GM13977 (cell line): Measurements from ENCODE around the gene LIPC.

Source experiments
- DNase-seq: peaks from one replicate; pipeline ENCODE4 v3.0.0; 2012; ENCODE audit warnings: low spot score
- in situ Hi-C: fragments of 300-500 bp; cut with MboI; formaldehyde crosslinking; loops from one replicate; pipeline ENCODE4 v1.12.0; 2022; ENCODE audit warnings: low sequenced_read_pairs, low pct_unique_long_range_greater_than_20kb, mixed read lengths, inconsistent platforms; ENCODE audit not compliant: unreplicated experiment
- TF ChIP-seq, protein P1 (sequence below): IDR thresholded peaks from 2 replicates; pipeline ENCODE4 v1.5.1; 2012; ENCODE audit warnings: mild to moderate bottlenecking, control low read depth; ENCODE audit not compliant: insufficient read depth; ENCODE audit errors: extremely low read depth, missing control alignments

Gene LIPC

DNA sequence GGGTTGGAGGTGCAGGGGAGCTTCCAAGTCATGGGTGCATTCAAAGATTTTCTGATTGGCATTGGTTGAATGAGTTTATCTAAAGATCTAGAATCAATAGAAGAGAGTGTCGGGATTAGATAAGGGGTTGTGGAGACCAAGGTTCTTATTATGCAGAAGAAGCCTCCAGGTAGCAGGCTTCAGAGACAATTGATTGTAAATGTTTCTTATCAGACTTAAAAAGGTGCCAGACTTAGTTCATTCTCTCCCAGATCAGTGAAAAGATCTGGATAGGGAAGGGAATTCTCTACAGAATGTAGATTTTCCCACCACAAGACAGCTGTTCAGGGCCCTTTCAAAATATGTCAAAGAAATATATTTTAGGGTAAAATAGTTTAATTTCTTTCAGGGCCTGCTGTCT, 129.5 kb downstream of the LIPC start:
- in situ Hi-C loops, result no loop called here
- TF ChIP-seq, protein P1, sequence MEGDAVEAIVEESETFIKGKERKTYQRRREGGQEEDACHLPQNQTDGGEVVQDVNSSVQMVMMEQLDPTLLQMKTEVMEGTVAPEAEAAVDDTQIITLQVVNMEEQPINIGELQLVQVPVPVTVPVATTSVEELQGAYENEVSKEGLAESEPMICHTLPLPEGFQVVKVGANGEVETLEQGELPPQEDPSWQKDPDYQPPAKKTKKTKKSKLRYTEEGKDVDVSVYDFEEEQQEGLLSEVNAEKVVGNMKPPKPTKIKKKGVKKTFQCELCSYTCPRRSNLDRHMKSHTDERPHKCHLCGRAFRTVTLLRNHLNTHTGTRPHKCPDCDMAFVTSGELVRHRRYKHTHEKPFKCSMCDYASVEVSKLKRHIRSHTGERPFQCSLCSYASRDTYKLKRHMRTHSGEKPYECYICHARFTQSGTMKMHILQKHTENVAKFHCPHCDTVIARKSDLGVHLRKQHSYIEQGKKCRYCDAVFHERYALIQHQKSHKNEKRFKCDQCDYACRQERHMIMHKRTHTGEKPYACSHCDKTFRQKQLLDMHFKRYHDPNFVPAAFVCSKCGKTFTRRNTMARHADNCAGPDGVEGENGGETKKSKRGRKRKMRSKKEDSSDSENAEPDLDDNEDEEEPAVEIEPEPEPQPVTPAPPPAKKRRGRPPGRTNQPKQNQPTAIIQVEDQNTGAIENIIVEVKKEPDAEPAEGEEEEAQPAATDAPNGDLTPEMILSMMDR, result no peak
- DNase-seq, result no peak

DNA sequence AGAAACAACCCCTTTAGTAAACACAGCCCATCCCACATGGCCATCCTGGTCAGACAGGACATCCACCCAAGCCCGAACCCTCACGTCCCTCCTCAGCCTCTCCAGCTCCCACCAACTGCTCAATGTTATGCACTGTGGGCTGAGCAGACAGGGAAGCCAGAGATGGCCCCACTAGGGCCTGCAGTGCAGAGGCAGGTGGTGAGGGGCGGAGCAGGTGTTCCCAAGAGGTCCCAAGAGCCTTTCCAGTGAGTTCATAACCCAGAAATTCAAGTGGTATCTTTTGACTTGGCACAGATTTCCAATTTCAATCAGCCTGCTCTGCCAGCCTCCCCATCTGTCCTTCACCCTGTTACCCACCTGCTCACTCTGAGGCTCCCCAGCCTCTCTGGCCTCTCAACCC, 130.3 kb downstream of the LIPC start:
- DNase-seq, result no peak

DNA sequence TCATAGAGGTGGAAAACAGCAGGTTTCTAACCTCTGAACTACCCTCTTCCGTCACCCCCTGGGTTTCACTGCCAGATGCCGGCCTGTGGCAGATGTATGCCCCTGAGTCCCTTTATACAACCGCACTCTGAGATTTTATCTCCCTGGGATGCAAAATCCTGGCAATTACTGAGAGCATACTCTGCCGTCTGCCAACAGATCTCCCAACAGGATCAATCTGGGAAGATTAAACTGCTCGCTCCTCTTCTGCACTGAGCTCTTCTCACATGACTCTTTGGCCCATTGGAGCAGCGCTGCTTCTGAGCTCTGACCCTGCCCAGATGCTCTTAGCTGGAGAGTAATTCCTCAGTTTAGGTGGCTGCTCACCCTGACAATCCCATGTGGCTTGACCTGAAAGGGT, 133.2 kb downstream of the LIPC start:
- DNase-seq, result no peak
- TF ChIP-seq, protein P1, result no peak
- in situ Hi-C loops, result no loop called here

More for the DNA sequence above, 130.3 kb downstream of the LIPC start:
- TF ChIP-seq, protein P1, result no peak
- in situ Hi-C loops, result no loop called here

DNA sequence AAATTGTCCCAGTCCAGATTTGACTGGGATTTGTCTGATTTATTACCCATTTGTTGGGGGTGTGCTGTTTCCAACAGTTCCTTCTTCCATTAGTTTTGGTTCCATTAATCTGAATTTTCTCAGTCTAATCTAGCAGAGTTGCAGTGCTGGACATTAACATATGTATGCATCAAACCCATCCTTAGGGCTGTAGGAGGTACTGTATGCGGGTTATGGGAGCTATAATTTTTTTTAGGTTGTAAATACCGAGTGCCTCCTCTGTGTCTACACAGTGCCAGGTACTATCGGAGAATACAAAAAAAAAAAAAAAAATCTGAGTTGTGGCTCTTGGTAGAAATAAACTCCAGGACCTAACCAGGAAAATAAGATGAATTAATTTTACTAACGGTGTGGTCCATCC, 133.8 kb downstream of the LIPC start:
- DNase-seq, result no peak
- TF ChIP-seq, protein P1, result no peak
- in situ Hi-C loops, result no loop called here

DNA sequence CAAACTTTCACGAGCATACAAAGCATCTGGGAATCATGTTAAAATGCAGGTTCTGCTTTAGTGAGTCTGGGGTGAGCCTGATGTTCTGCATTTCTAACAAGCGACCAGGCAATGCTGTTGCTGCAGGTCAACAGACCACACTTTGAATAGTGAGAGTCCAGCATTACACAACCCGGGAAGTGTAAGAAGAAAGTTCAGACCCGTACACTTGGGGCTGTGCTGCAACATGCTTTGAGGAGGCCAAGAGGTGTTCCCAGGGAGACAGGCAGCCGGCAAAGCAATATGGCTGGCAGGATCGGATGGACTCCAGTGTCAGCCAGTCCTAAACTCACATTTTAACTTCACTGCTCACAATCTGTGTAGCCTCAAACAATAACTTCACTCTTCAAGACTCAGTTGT, 134.2 kb downstream of the LIPC start:
- TF ChIP-seq, protein P1, result no peak
- no peak for DNase-seq
- in situ Hi-C loops, result no loop called here

DNA sequence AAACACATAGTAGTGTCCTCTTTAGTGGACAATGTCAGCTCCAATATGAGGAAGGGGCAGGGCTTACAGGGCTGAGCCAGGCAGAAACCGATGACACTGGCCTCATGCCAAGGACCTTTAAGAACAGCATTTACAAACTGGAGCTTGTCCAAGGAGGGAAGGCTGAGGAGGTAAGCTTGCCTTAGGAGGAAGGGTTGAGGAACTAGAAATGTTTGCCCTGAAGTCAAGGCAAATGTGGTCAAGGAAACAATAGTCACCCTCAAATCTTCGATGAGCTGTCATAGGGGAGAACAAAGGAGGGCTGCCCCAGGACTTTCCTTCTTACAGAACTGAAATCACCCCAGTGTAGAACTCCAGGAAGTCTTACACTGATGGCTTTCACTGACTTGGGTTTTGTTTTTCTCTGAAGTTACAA, 136.4 kb downstream of the LIPC start:
- DNase-seq, result no peak
- TF ChIP-seq, protein P1, result no peak
- in situ Hi-C loops, result no loop called here

DNA sequence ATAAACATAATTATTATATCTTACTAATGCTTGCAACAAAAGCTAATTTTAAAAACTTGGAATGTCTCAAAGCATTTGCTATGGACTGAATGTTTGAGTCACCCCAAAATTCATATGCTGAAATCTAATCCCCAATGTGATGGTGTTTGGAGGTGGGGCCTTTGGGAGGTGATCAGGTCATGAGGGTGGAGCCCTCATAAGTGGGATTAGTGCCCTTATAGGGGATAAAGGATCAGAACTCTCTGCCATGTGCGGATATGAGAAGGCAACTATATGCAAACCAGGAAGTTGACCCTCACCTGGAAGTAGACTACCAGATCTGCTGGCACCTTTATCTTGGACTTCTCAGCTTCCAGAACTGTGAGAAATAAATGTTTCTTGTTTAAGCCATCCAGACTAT, 137.7 kb downstream of the LIPC start:
- no peak for DNase-seq
- in situ Hi-C loops, result no loop called here

More for the DNA sequence above, 137.7 kb downstream of the LIPC start:
- TF ChIP-seq, protein P1, result no peak
